Measurements from ENCODE around the gene RAB24.

The RAB24 gene

GRCh38 chr5:177336603-177337494 is 33.3 kb upstream of the RAB24 start:
- H3K9ac ChIP-seq (ENCODE audit: low read depth, low read length) = no peak overlapping the region

GRCh38 chr5:177336112-177336511 is 32.6 kb upstream of the RAB24 start:
- no peak overlapping the region for H3K9ac ChIP-seq (ENCODE audit: low read depth, low read length)
- H3K9me3 ChIP-seq (ENCODE audit: control insufficient read depth, insufficient read depth, low read length) = no peaks in the 10 kb centered on the region
- peaks cover 15% of the 10 kb centered on the region for H3K36me3 ChIP-seq (ENCODE audit: insufficient read depth, low read length)
- peaks cover 12% of the 10 kb centered on the region for H3K4me1 ChIP-seq (ENCODE audit: insufficient read depth, low read length)

More at GRCh38 chr5:177336603-177337494, 33.3 kb upstream of the RAB24 start:
- H3K4me1 ChIP-seq (ENCODE audit: insufficient read depth, low read length) = peaks cover 12% of the 10 kb centered on the region
- H3K9me3 ChIP-seq (ENCODE audit: control insufficient read depth, insufficient read depth, low read length) = no peaks in the 10 kb centered on the region
- peaks cover 15% of the 10 kb centered on the region for H3K36me3 ChIP-seq (ENCODE audit: insufficient read depth, low read length)

GRCh38 chr5:177335701-177336065 is 32.2 kb upstream of the RAB24 start:
- Histone ChIP-seq H3K9ac (ENCODE audit: low read depth, low read length) (no peak overlapping the region), H3K9me3 (ENCODE audit: control insufficient read depth, insufficient read depth, low read length) (no peaks in the 10 kb centered on the region), H3K36me3 (ENCODE audit: insufficient read depth, low read length) (peaks cover 15% of the 10 kb centered on the region), H3K4me1 (ENCODE audit: insufficient read depth, low read length) (peaks cover 12% of the 10 kb centered on the region)

- H3K36me3 ChIP-seq (ENCODE audit: insufficient read depth, low read length) = peaks cover 15% of the 10 kb centered on the region
- no peaks in the 10 kb centered on the region for H3K9me3 ChIP-seq (ENCODE audit: control insufficient read depth, insufficient read depth, low read length)
- no peak overlapping the region for H3K9ac ChIP-seq (ENCODE audit: low read depth, low read length)
- peaks cover 12% of the 10 kb centered on the region for H3K4me1 ChIP-seq (ENCODE audit: insufficient read depth, low read length)
Measured at GRCh38 chr5:177334781-177335700, 31.5 kb upstream of the RAB24 start.

DNA sequence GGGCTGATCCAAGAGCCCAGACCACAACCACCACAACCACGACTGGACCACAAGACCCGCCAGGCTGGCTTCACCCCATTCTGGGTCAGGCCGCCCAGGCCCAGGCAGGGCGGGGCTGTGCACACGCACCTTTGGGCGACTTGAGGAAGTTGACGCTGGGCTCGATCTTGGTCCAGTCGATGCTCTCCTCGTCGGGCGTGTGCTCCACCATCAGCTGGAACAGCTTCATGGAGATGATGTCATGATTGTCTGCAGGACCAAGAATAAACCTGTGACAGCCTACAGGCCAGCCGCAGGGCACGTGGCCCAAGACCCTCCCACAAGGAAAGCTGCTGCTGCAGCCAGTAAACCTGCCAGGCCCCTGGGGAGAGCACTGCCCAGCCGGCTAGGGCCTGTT is 30.6 kb upstream of the RAB24 start:
- Histone ChIP-seq H3K9me3 (ENCODE audit: control insufficient read depth, insufficient read depth, low read length) (no peaks in the 10 kb centered on the region), H3K9ac (ENCODE audit: low read depth, low read length) (no peak overlapping the region), H3K4me1 (ENCODE audit: insufficient read depth, low read length) (peaks cover 9% of the 10 kb centered on the region), H3K36me3 (ENCODE audit: insufficient read depth, low read length) (peaks cover 15% of the 10 kb centered on the region)

DNA sequence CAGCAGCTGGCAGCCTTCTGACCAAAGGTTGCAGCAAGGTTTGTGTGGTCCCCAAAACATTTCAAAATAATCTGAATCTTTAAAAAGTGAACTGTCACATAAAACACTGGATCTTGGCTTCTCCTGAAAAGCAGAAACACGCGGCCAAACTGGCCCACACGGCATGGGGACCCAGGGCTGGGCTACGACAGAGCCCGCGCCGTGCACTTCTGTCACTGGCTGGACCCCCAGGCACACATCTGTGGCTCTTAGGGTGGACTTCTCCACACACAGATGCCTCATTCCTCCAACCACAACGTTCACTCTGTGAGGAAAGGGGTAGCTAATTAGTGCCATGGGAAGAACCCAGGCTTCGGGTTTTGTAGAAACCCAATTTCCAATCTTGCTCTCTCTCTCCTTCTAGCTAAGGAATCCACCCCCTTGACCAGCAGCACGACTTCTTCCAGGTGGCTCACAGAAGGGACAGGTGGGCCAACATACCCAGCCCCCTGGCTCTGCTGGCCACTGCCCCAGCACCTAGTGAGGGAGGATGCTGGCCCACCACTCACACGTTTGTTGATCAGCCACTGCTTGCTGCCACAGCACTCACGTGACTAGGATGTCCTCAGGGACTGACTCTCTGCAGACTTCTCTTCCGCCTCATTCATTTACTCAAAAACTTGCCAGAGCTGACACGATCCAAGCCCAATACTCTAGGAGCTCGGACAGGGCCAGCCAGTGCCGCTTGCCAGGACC is 30.1 kb upstream of the RAB24 start:
- H3K9me3 ChIP-seq (ENCODE audit: control insufficient read depth, insufficient read depth, low read length) = no peaks in the 10 kb centered on the region
- peaks cover 3% of the 10 kb centered on the region; the same call in 1 of the 2 replicates for H3K4me1 ChIP-seq (ENCODE audit: insufficient read depth, low read length)
- H3K36me3 ChIP-seq (ENCODE audit: insufficient read depth, low read length) = peaks cover 15% of the 10 kb centered on the region
- no peak overlapping the region for H3K9ac ChIP-seq (ENCODE audit: low read depth, low read length)

GRCh38 chr5:177332896-177333260 is 29.4 kb upstream of the RAB24 start:
- Histone ChIP-seq H3K9ac (ENCODE audit: low read depth, low read length) (no peak overlapping the region), H3K36me3 (ENCODE audit: insufficient read depth, low read length) (peaks cover 15% of the 10 kb centered on the region), H3K9me3 (ENCODE audit: control insufficient read depth, insufficient read depth, low read length) (no peaks in the 10 kb centered on the region), H3K4me1 (ENCODE audit: insufficient read depth, low read length) (peaks cover 5% of the 10 kb centered on the region)

DNA sequence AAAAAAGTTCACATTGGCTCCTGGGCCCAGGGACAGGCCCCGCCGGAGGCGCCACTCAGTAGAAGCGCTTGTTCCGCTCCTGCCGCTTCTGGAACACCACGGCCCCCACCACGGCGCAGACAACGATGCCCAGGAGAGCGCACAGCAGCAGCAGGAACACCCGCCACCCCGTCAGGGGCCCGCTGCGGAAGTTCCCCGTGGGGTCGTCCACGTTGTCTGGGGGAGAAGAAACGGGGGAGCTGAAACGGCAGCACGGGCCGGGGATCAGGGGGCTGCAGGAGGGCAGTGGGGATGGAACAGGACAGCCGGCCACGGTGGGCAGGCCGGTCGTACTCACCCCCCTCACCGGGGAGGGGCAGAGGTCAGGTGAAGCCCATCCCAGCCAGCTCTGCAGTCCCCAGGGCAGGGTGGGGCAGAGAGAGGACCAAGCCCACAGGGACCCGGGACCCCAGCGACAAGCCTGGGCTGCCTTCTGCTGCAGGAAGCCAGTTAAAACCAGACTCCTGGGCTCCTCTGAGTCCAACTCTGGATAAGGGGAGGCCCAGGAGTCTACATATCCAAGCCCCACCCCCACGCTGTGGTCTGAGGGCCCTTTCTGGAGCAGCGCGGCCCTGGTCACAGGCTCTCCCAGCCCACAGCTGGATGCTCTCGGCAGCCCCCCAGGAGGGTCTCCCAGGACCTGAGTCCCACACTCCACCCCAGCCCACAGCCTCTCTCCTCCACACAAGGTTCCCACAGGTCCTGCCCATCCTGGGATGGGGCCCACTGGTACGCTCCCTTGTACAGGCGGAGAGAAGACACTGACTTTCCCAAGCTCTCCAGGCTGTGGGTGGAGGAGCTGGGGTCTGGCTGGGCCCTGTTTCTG is 28.7 kb upstream of the RAB24 start:
- no peak overlapping the region for H3K9ac ChIP-seq (ENCODE audit: low read depth, low read length)
- H3K4me1 ChIP-seq (ENCODE audit: insufficient read depth, low read length) = peaks cover 11% of the 10 kb centered on the region
- H3K36me3 ChIP-seq (ENCODE audit: insufficient read depth, low read length) = peaks cover 15% of the 10 kb centered on the region
- no peaks in the 10 kb centered on the region for H3K9me3 ChIP-seq (ENCODE audit: control insufficient read depth, insufficient read depth, low read length)

- H3K9ac ChIP-seq (ENCODE audit: low read depth, low read length) = no peak overlapping the region
- H3K36me3 ChIP-seq (ENCODE audit: insufficient read depth, low read length) = peaks cover 15% of the 10 kb centered on the region
- peaks cover 10% of the 10 kb centered on the region for H3K4me1 ChIP-seq (ENCODE audit: insufficient read depth, low read length)
- H3K9me3 ChIP-seq (ENCODE audit: control insufficient read depth, insufficient read depth, low read length) = no peaks in the 10 kb centered on the region
Measured at GRCh38 chr5:177330991-177331842, 27.7 kb upstream of the RAB24 start.

DNA sequence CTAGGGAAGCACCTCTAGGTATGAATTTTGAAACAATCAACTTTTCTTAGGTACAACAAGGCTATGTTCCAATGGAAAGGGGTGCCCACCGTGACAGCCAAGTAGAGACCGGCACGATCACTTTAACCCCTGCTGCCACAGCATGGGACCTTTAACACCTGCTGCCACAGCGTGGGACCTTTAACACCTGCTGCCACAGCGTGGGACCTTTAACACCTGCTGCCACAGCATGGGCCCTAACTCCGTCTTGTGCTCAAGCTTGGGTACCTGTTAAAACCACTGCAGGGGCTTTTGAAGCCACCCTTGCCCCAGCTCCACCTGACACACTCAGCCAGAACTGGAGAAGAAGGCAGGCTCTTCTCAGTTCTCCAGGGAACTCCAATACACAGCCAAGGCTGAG is 26.4 kb upstream of the RAB24 start:
- Histone ChIP-seq H3K9me3 (ENCODE audit: control insufficient read depth, insufficient read depth, low read length) (no peaks in the 10 kb centered on the region), H3K36me3 (ENCODE audit: insufficient read depth, low read length) (peaks cover 8% of the 10 kb centered on the region), H3K9ac (ENCODE audit: low read depth, low read length) (no peak overlapping the region), H3K4me1 (ENCODE audit: insufficient read depth, low read length) (peaks cover 22% of the 10 kb centered on the region)

- H3K9ac ChIP-seq (ENCODE audit: low read depth, low read length) = no peak overlapping the region
- H3K4me1 ChIP-seq (ENCODE audit: insufficient read depth, low read length) = peaks cover 24% of the 10 kb centered on the region
- peaks cover 2% of the 10 kb centered on the region for H3K36me3 ChIP-seq (ENCODE audit: insufficient read depth, low read length)
- no peaks in the 10 kb centered on the region for H3K9me3 ChIP-seq (ENCODE audit: control insufficient read depth, insufficient read depth, low read length)
Measured at GRCh38 chr5:177328545-177329231, 25.2 kb upstream of the RAB24 start.
